ENCODE data around the gene PIK3C3.

Gene PIK3C3

DNA sequence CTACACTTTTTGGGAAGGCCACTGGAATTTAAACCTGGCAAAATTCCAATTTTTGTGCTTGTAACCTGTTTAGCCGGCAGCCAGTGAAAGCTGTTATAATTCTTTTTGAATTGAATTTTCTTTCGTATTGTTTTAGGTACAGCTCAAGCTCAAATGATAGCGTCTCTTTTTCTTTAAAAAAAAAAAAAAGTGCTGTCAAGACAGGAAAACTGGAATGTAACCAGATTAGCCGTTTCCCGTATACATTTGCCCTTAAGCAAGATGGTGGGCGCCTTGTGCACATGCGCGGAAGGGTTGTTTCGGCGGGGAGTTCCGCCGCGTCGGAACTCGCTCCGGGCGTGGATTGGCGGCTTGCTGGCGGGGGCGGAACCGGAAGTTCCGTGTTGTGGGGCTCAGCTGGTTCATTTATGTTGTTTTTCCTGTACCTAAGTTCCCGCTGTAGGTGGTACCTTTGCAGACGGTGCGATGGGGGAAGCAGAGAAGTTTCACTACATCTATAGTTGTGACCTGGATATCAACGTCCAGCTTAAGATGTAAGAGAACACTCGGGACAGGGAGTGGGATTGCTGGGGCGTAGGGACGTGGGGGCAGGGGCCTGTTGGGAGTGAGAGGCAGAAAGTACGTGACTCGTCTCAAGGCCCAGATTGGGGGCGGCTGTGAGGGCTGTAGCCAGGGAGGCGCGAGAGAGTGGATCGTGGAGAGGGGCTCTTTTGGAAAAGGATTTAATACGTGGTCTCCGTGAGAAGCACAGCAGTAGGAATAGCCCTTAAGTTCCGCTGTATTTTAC is at the start of gene PIK3C3:
PIK3C3 (plus strand) TSS at position 408 of the 787 bp plus-strand sequence; CDS start at position 466, 58 bp downstream.
- TF ChIP-seq CREB1 (IDR thresholded peaks at IDR 0.05; ENCODE audit: low read depth), result 0 out of 2 replicates have a peak, but pooled peaks have one; percentile 59
- no peak for TF ChIP-seq REST (IDR thresholded peaks at IDR 0.05; ENCODE audit: low read depth)
- no peak; the same call in 1 of the 2 replicates for TF ChIP-seq NFIC (IDR thresholded peaks at IDR 0.05)
- TF ChIP-seq YY1 (IDR thresholded peaks at IDR 0.05; ENCODE audit: low read depth), result peak; percentile 95
- TF ChIP-seq, protein P1, sequence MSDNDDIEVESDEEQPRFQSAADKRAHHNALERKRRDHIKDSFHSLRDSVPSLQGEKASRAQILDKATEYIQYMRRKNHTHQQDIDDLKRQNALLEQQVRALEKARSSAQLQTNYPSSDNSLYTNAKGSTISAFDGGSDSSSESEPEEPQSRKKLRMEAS (IDR thresholded peaks at IDR 0.05), result peak; percentile 51; the same call in 1 of the 2 replicates
- 0 out of 2 replicates have a peak, but pooled peaks have one; percentile 2 for TF ChIP-seq TCF12 (IDR thresholded peaks at IDR 0.05; ENCODE audit: low read depth)

GRCh38 chr18:41905786-41906527 is 49.1 kb upstream of the PIK3C3 start:
- TF ChIP-seq REST (IDR thresholded peaks at IDR 0.05; ENCODE audit: low read depth) (no peak), EP300 (IDR thresholded peaks at IDR 0.05; ENCODE audit: borderline replicate concordance) (no peak), ZBTB7A (IDR thresholded peaks at IDR 0.05; ENCODE audit: low read depth) (no peak), NFIC (IDR thresholded peaks at IDR 0.05) (no peak), CREB1 (IDR thresholded peaks at IDR 0.05; ENCODE audit: low read depth) (no peak), EGR1 (IDR thresholded peaks at IDR 0.05) (no peak), TAF1 (IDR thresholded peaks at IDR 0.05; ENCODE audit: low read depth) (no peak)

- no peak for TF ChIP-seq FOXM1 (IDR thresholded peaks at IDR 0.05; ENCODE audit: borderline replicate concordance, low read depth)
- no peak for TF ChIP-seq TAF1 (IDR thresholded peaks at IDR 0.05; ENCODE audit: low read depth)
- peak; percentile 69 for TF ChIP-seq RAD21 (IDR thresholded peaks at IDR 0.05; ENCODE audit: low read depth)
- no peak for TF ChIP-seq REST (IDR thresholded peaks at IDR 0.05; ENCODE audit: low read depth)
- no peak for TF ChIP-seq EGR1 (IDR thresholded peaks at IDR 0.05)
Observed at GRCh38 chr18:41906528-41907146, 48.4 kb upstream of the PIK3C3 start.

- TF ChIP-seq TEAD4 (IDR thresholded peaks at IDR 0.05) (no peak), USF1 (IDR thresholded peaks at IDR 0.05) (no peak), ZBTB7A (IDR thresholded peaks at IDR 0.05; ENCODE audit: low read depth) (no peak), FOXM1 (IDR thresholded peaks at IDR 0.05; ENCODE audit: borderline replicate concordance, low read depth) (no peak), EGR1 (IDR thresholded peaks at IDR 0.05) (no peak), YY1 (IDR thresholded peaks at IDR 0.05; ENCODE audit: low read depth) (no peak), TCF12 (IDR thresholded peaks at IDR 0.05; ENCODE audit: low read depth) (no peak), NFIC (IDR thresholded peaks at IDR 0.05) (no peak), REST (IDR thresholded peaks at IDR 0.05; ENCODE audit: low read depth) (no peak), TAF1 (IDR thresholded peaks at IDR 0.05; ENCODE audit: low read depth) (no peak)
- TF ChIP-seq, protein P1 (IDR thresholded peaks at IDR 0.05), result no peak
Observed at GRCh38 chr18:41917181-41917580, 37.9 kb upstream of the PIK3C3 start.
